HG02938 (cell line): Measurements from ENCODE around the gene ABHD12B.

ENCODE experiments used
- ATAC-seq: cut with Tn5 transposase; IDR thresholded peaks from one replicate; pipeline ENCODE4 v1.9.1; 2021; ENCODE audit warnings: mild to moderate bottlenecking, moderate library complexity; ENCODE audit not compliant: unreplicated experiment

The ABHD12B gene

GRCh38 chr14:50871914-50872732, at the start of gene ABHD12B:
Gene ABHD12B, plus strand, starts transcription at chr14:50872053. Its CDS starts 122 bp downstream, at chr14:50872175.
- ATAC-seq: no peak

GRCh38 chr14:50822501-50823042, 49.3 kb upstream of the ABHD12B start:
- no peak for ATAC-seq

- ATAC-seq: peak; percentile 19
These were observed 48.6 kb upstream of the ABHD12B start for GRCh38 chr14:50823051-50823761.

- ATAC-seq: peak; percentile 72
These were observed 47.9 kb upstream of the ABHD12B start for GRCh38 chr14:50823762-50824636.

- no peak for ATAC-seq
These were observed 46.5 kb upstream of the ABHD12B start for GRCh38 chr14:50825307-50825706.

GRCh38 chr14:50826681-50827080, 45.2 kb upstream of the ABHD12B start:
- ATAC-seq: no peak

GRCh38 chr14:50828721-50829488, 42.9 kb upstream of the ABHD12B start:
- no peak for ATAC-seq

GRCh38 chr14:50829489-50830043, 42.3 kb upstream of the ABHD12B start:
- no peak for ATAC-seq

GRCh38 chr14:50830044-50830931, 41.6 kb upstream of the ABHD12B start:
- peak; percentile 30 for ATAC-seq

- ATAC-seq: peak; percentile 69
These were observed 40.7 kb upstream of the ABHD12B start, which contains the start of gene NIN for GRCh38 chr14:50830932-50831725. Gene NIN, minus strand, starts transcription at chr14:50831162. Its CDS starts 9,106 bp downstream, at chr14:50822056.

- no peak for ATAC-seq
These were observed 40.1 kb upstream of the ABHD12B start for GRCh38 chr14:50831726-50832168.

- ATAC-seq: no peak
These were observed 38.8 kb upstream of the ABHD12B start for GRCh38 chr14:50832935-50833630.

- ATAC-seq: no peak
These were observed 37.0 kb upstream of the ABHD12B start for GRCh38 chr14:50834802-50835276.

GRCh38 chr14:50835280-50835679, 36.6 kb upstream of the ABHD12B start:
- no peak for ATAC-seq

- ATAC-seq: no peak
These were observed 35.3 kb upstream of the ABHD12B start for GRCh38 chr14:50836515-50836914.

GRCh38 chr14:50837271-50837670, 34.6 kb upstream of the ABHD12B start:
- ATAC-seq: no peak

GRCh38 chr14:50837850-50838470, 33.9 kb upstream of the ABHD12B start:
- no peak for ATAC-seq
